Calu3 (cell line): Measurements from ENCODE around the gene GALNT14. TPM values are rescaled to one million over a fixed set of nuclear protein-coding genes. Genes with fewer than 3 reads are reported as not detected.

Experiments
- BruUV-seq: library from RNA; stranded (reverse); fragments of 400-500 nt; replicated peaks from 2 replicates; lab custom pipeline; 2021; lab: Mats Ljungman, UMichigan
- CTCF ChIA-PET: fragments of 300-600 bp; sonication (Branson Sonifier 250); formaldehyde crosslinking; loops from one replicate; lab custom pipeline; 2022; ENCODE audit warnings: antibody characterized with exemption; lab: Charles Lee
- DNase-seq: peaks from one replicate; pipeline ENCODE4 v3.0.0; 2022
- H3K27ac Mint-ChIP-seq: one replicate; pipeline ENCODE4 v1.8.0; 2022; ENCODE audit warnings: mixed read lengths; ENCODE audit not compliant: unreplicated experiment
- H3K27me3 Mint-ChIP-seq: one replicate; pipeline ENCODE4 v1.8.0; 2022; ENCODE audit warnings: mixed read lengths; ENCODE audit not compliant: unreplicated experiment
- H3K36me3 Mint-ChIP-seq: one replicate; pipeline ENCODE4 v1.8.0; 2022; ENCODE audit warnings: mild to moderate bottlenecking, moderate library complexity, mixed read lengths; ENCODE audit not compliant: insufficient read depth, unreplicated experiment
- H3K4me1 Mint-ChIP-seq: one replicate; pipeline ENCODE4 v1.8.0; 2022; ENCODE audit warnings: mild to moderate bottlenecking, low read depth, mixed read lengths; ENCODE audit not compliant: unreplicated experiment
- H3K4me3 Mint-ChIP-seq: one replicate; pipeline ENCODE4 v1.8.0; 2022; ENCODE audit warnings: mild to moderate bottlenecking, low read depth, moderate library complexity, mixed read lengths; ENCODE audit not compliant: unreplicated experiment
- H3K9me3 Mint-ChIP-seq: one replicate; pipeline ENCODE4 v1.8.0; 2022; ENCODE audit warnings: low read depth, mixed read lengths; ENCODE audit not compliant: unreplicated experiment
- intact Hi-C: fragments of 100-400 bp; cut with micrococcal nuclease; formaldehyde crosslinking; loops from one replicate; pipeline ENCODE4 v1.10.0; 2022; ENCODE audit not compliant: unreplicated experiment
- total RNA-seq: library from RNA; stranded (reverse); gene quantifications from 2 replicates; pipeline ENCODE4 v1.2.3, GENCODE V29; 2022
- TF ChIP-seq, protein P1 (sequence below): fragments of 200-600 bp; IDR thresholded peaks from one replicate; pipeline ENCODE4 v1.8.0; 2022; ENCODE audit warnings: antibody characterized with exemption; ENCODE audit not compliant: unreplicated experiment

GALNT14 gene
- total RNA-seq, 1 experiment from 2014 or later: 61.9 TPM

DNA sequence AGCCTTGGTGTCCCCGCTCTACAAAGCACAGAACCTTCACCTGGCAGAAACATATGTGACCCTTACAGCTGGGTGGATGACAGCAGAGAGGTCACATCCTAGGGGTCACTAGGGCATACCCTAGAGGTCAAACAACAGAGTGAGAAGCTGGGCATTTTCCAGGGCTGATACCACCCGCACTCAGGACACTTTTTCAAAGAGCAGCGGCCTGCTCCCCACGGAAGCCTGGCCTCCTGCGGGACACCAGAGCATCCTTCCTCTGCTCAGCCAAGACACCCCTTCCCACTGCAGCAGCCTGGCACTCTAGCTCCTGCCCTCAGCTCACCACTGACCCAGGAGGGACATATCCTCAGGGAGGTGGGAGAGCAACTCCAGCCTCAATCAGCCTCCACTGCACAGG, 86.0 kb downstream of the GALNT14 start:
- Mint-ChIP-seq H3K4me1 (no peaks in the 10 kb centered on the region), H3K27ac (no peak overlapping the region), H3K9me3 (no peaks in the 10 kb centered on the region), H3K4me3 (no peak overlapping the region), H3K27me3 (no peaks in the 10 kb centered on the region), H3K36me3 (no peaks in the 10 kb centered on the region)
- intact Hi-C loops: no loop called here
- CTCF ChIA-PET: no interaction called here
- DNase-seq: no peak
- no TSS peak for BruUV-seq
- TF ChIP-seq, protein P1, sequence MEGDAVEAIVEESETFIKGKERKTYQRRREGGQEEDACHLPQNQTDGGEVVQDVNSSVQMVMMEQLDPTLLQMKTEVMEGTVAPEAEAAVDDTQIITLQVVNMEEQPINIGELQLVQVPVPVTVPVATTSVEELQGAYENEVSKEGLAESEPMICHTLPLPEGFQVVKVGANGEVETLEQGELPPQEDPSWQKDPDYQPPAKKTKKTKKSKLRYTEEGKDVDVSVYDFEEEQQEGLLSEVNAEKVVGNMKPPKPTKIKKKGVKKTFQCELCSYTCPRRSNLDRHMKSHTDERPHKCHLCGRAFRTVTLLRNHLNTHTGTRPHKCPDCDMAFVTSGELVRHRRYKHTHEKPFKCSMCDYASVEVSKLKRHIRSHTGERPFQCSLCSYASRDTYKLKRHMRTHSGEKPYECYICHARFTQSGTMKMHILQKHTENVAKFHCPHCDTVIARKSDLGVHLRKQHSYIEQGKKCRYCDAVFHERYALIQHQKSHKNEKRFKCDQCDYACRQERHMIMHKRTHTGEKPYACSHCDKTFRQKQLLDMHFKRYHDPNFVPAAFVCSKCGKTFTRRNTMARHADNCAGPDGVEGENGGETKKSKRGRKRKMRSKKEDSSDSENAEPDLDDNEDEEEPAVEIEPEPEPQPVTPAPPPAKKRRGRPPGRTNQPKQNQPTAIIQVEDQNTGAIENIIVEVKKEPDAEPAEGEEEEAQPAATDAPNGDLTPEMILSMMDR: no peak

DNA sequence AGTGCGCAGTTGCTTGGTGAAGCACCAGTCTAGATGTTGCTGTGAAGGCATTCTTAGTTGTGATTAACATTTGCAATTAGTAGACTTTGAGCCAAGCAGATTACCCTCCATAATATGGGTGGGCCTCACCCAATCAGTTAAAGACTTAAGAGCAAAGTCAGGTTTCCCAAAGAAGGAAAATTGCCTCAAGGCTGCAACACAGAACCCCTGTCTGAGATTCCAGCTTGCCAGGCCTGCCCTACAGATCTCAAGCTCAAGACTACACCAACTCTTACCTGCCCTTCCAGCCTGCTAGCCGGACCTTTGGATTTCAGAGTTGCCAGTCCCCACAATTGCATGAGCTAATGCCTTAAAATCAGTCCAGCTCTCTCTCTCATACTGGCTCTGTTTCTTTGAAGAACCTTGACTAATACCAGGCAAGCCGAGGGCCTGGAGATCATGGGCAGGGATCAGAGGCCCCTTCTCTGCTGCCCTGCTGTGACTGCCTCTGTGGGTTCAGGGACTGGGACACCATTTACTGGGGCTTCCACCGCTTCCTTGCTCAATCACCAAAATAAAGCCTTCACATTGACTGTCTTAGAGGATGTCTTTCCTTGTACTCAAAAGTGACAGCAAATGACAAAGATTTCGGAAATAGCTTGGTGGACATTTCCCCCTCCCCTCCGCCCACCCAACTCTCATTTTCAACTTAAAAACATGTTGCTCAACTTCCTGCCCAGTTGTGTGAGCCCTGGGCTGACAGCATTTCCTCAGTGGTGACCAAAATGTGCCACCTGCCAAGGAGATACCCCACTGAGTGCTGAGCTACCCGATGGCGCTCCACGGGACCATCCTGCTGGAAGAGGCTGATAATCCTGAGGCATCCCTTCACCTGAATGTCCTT, 86.7 kb downstream of the GALNT14 start:
- Mint-ChIP-seq H3K27ac (no peak overlapping the region), H3K9me3 (no peaks in the 10 kb centered on the region), H3K36me3 (no peaks in the 10 kb centered on the region), H3K4me1 (no peaks in the 10 kb centered on the region), H3K4me3 (no peak overlapping the region), H3K27me3 (no peaks in the 10 kb centered on the region)
- CTCF ChIA-PET: no interaction called here
- DNase-seq: no peak
- TF ChIP-seq, protein P1: no peak
- intact Hi-C loops: no loop called here
- no TSS peak for BruUV-seq

DNA sequence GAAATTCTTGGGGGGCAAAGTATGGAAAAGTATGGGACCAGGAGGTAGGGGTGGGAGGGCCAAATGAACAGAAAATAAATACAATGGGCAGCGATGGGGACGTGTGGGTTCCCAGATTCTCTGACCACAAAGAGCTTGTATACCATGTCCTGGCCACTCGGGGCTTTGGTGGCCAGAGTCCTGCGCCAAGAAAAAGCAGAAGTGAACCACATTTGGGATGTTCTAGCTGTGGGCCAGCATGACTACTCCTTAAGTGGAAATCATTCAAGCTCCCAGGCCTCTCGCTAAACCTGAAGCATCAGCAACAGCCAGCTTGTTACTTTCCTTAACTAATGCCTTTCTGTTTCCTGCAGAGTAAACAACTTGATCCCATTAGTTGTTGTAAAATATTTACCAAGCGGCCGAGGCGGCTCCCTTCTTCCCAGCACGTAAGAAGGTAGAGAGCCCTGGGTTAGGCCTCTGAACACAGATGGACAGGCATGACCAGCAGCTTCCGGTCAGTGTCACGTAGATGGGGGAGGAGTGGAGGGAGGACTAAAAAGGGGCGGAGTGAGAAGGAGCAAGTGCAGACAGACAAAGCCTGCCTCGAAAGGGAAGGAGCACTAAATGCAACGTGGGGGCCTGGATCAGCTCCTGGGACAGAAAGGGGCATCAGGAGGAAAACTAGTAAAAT, 88.2 kb downstream of the GALNT14 start:
- CTCF ChIA-PET: interaction anchor here (0.7 to 1.1 kb wide), 2 partner anchors 81 to 120 kb away, joined by 3 read pairs; no protein-coding TSS in a partner anchor
- TF ChIP-seq, protein P1: no peak
- H3K27ac Mint-ChIP-seq: no peak overlapping the region
- BruUV-seq: no TSS peak
- DNase-seq: no peak
- H3K9me3 Mint-ChIP-seq: no peaks in the 10 kb centered on the region
- intact Hi-C loops: no loop called here
- no peaks in the 10 kb centered on the region for H3K36me3 Mint-ChIP-seq
- no peaks in the 10 kb centered on the region for H3K27me3 Mint-ChIP-seq
- H3K4me3 Mint-ChIP-seq: no peak overlapping the region
- no peaks in the 10 kb centered on the region for H3K4me1 Mint-ChIP-seq

DNA sequence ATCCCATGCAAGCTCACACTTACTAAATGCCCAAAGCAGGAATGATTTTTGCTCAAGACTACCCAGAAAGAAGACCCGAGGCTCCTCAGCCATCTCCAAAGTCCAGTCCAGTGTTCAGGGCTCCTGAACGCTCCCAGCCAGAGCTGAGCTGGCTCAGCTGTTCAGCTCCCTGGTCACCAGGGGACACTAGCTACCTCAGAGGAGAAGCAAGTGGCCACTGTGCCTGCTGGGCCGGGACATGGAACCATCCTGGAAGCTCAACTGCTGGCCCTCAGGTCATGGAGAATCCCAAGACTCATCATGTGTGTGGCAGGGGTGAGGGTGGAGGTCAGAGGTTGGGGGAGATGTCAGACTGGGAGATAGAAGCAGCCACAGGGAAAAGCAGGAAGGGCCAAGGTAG, 89.0 kb downstream of the GALNT14 start:
- no peak overlapping the region for H3K4me3 Mint-ChIP-seq
- BruUV-seq: no TSS peak
- no peaks in the 10 kb centered on the region for H3K4me1 Mint-ChIP-seq
- H3K36me3 Mint-ChIP-seq: no peaks in the 10 kb centered on the region
- CTCF ChIA-PET: interaction anchor here (0.6 to 1.1 kb wide), 4 partner anchors 14 to 121 kb away, joined by 3 read pairs; partner anchors contain the start of gene GALNT14
- no peak overlapping the region for H3K27ac Mint-ChIP-seq
- TF ChIP-seq, protein P1: no peak
- H3K27me3 Mint-ChIP-seq: no peaks in the 10 kb centered on the region
- no peaks in the 10 kb centered on the region for H3K9me3 Mint-ChIP-seq
- intact Hi-C loops: no loop called here
- DNase-seq: no peak
